ENCODE results near the gene MED12. TPM values are rescaled to one million over a fixed set of nuclear protein-coding genes. Genes with fewer than 3 reads are reported as not detected.

Gene MED12
- total RNA-seq, 1 donor from 2014 or later: 102 TPM

GRCh38 chrX:71095981-71096759 is 22.2 kb upstream of the MED12 start:
- DNase-seq (peak; percentile 20), ATAC-seq (ENCODE audit: low read depth) (peak; percentile 55)
- H3K9me3 Mint-ChIP-seq: no peaks in the 10 kb centered on the region
- POLR2A ChIA-PET: interaction anchor here (0.7 to 4.0 kb wide), 4 partner anchors 15 to 270 kb away, joined by 3 to 36 read pairs (median 8); partner anchors contain the start of genes IL2RG, MED12, NONO and TAF1
- peak overlapping the region; percentile 93 for H3K27ac Mint-ChIP-seq
- H3K4me1 Mint-ChIP-seq: peaks cover 26% of the 10 kb centered on the region
- H3K36me3 Mint-ChIP-seq (ENCODE audit: low read depth): peaks cover 2% of the 10 kb centered on the region
- TF ChIP-seq CTCF (IDR thresholded peaks at IDR 0.05): no peak
- CTCF ChIA-PET: no interaction called here
- peak overlapping the region; percentile 95 for H3K4me3 Mint-ChIP-seq
- intact Hi-C loops (cut with micrococcal nuclease): loop anchor here (1.0 to 10.0 kb wide), 6 partner anchors 22 to 961 kb away; partner anchors contain the start of genes IGBP1, MED12, SNX12 and TAF1
- H3K27me3 Mint-ChIP-seq: no peaks in the 10 kb centered on the region

DNA sequence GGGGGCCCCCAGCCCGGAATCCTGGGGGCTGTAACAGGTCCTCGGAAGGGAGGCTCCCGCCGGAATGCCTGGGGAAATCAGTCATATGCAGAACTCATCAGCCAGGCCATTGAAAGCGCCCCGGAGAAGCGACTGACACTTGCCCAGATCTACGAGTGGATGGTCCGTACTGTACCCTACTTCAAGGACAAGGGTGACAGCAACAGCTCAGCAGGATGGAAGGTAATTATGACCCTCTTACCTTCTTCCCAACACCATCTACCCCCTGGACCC is 21.7 kb upstream of the MED12 start:
- Mint-ChIP-seq H3K9me3 (no peaks in the 10 kb centered on the region), H3K4me1 (peaks cover 26% of the 10 kb centered on the region), H3K27me3 (no peaks in the 10 kb centered on the region), H3K4me3 (peak overlapping the region; percentile 95), H3K36me3 (ENCODE audit: low read depth) (peaks cover 5% of the 10 kb centered on the region), H3K27ac (no peak overlapping the region)
- POLR2A ChIA-PET: interaction anchor here (0.7 to 4.0 kb wide), 3 partner anchors 15 to 187 kb away, joined by 3 to 36 read pairs (median 13); partner anchors contain the start of genes IL2RG, MED12 and NONO
- ATAC-seq (ENCODE audit: low read depth): no peak
- CTCF ChIA-PET: no interaction called here
- intact Hi-C loops (cut with micrococcal nuclease): loop anchor here (2.0 to 10.0 kb wide), 2 partner anchors 188 to 962 kb away; partner anchors contain the start of gene IGBP1
- TF ChIP-seq CTCF (IDR thresholded peaks at IDR 0.05): no peak
- no peak for DNase-seq

- peaks cover 5% of the 10 kb centered on the region for H3K36me3 Mint-ChIP-seq (ENCODE audit: low read depth)
- ATAC-seq (ENCODE audit: low read depth) (peak; percentile 51), DNase-seq (peak; percentile 53)
- ChIA-PET POLR2A (interaction anchor here (1.1 to 4.0 kb wide), 4 partner anchors 10 to 31 kb away, joined by 3 to 36 read pairs (median 7); partner anchors contain the start of genes IL2RG and MED12), CTCF (interaction anchor here (1.0 kb wide), 1 partner anchor 31 kb away, joined by 3 read pairs; no protein-coding TSS in a partner anchor)
- TF ChIP-seq CTCF (IDR thresholded peaks at IDR 0.05): no peak
- peak overlapping the region; percentile 46 for H3K4me3 Mint-ChIP-seq
- no peaks in the 10 kb centered on the region for H3K9me3 Mint-ChIP-seq
- no peaks in the 10 kb centered on the region for H3K27me3 Mint-ChIP-seq
- H3K27ac Mint-ChIP-seq: no peak overlapping the region
- H3K4me1 Mint-ChIP-seq: peaks cover 34% of the 10 kb centered on the region
- intact Hi-C loops (cut with micrococcal nuclease): loop anchor here (1.0 to 10.0 kb wide), 4 partner anchors 13 to 964 kb away; partner anchors contain the start of genes IGBP1 and IL2RG
Observed at GRCh38 chrX:71098302-71098701, 20.1 kb upstream of the MED12 start.

GRCh38 chrX:71098951-71099506 is 19.4 kb upstream of the MED12 start:
- Mint-ChIP-seq H3K27me3 (no peaks in the 10 kb centered on the region), H3K4me1 (peaks cover 41% of the 10 kb centered on the region), H3K4me3 (no peak overlapping the region), H3K36me3 (ENCODE audit: low read depth) (peaks cover 5% of the 10 kb centered on the region), H3K27ac (no peak overlapping the region), H3K9me3 (no peaks in the 10 kb centered on the region)
- ATAC-seq (ENCODE audit: low read depth) (no peak), DNase-seq (no peak)
- ChIA-PET POLR2A (interaction anchor here (1.4 to 8.2 kb wide), 4 partner anchors 9 to 83 kb away, joined by 3 to 89 read pairs (median 40); partner anchors contain the start of genes IL2RG and MED12), CTCF (interaction anchor here (1.0 to 4.1 kb wide), 4 partner anchors 12 to 101 kb away, joined by 3 to 32 read pairs (median 14); partner anchors contain the start of genes IL2RG and MED12)
- intact Hi-C loops (cut with micrococcal nuclease): loop anchor here (1.0 to 10.0 kb wide), 4 partner anchors 12 to 964 kb away; partner anchors contain the start of genes IGBP1 and IL2RG
- no peak for TF ChIP-seq CTCF (IDR thresholded peaks at IDR 0.05)
